ENCODE results near the gene FOXD1. TPM values are rescaled to one million over a fixed set of nuclear protein-coding genes. Genes with fewer than 3 reads are reported as not detected.

The FOXD1 gene
- total and polyA plus RNA-seq, 2 of the 4 experiments (the other 2 are of a cell fraction), result 3.2 to 23.1 TPM

DNA sequence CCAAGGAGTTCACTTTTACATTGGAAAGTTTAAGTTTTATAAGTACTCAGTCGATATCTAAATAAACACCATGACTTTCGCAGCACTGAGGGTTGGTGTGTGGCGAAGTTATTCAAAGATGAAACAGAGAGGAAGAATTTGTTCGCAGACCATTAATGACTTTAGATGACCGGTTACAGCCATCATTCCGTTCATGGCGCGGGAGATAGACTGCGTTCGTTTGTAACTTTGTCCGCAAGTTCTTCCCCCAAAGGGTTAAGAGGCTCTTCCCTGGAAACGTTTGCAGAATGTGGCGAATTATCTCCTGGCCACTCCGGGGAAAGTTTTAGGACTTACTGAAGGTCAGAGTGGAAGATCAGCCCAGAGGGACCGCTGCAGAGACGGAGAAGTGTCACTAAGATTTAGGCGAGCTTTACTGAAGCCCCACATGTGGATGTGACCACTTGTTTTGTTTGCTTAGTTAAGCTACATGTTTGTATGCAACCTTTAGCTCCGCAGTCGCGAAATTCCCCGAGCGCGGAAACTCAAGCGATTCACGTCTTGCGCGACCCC lies 2.2 kb upstream of the FOXD1 start:
- Histone ChIP-seq H3K79me1 (ENCODE audit: low read depth in 1 of 2, low read length in 2 of 2) (peaks cover 0 to 8% of the 10 kb centered on the region in 2 experiments; a peak in 2 of 4 replicates), H3K27ac (ENCODE audit: insufficient read depth, low read length) (peak overlapping the region; percentile 27; the same call in 1 of the 2 replicates), H4K20me1 (ENCODE audit: insufficient read depth, low read length) (0 out of 2 replicates have a peak, but pooled peaks cover 6% of the 10 kb centered on the region), H2BK15ac (ENCODE audit: low read depth, low read length) (peak overlapping the region; percentile 18; the same call in 1 of the 3 replicates), H3K18ac (ENCODE audit: low read depth, low read length) (no peak overlapping the region), H2BK120ac (ENCODE audit: low read depth, low read length) (peak overlapping the region; percentile 70), H3K4me3 (ENCODE audit: insufficient read depth, low read depth, low read length) (peak overlapping the region; percentile 53), H3K9me3 (ENCODE audit: control insufficient read depth, insufficient read depth, low read length) (no peaks in the 10 kb centered on the region), H3K56ac (ENCODE audit: extremely low read depth, insufficient read depth, low read length) (peak overlapping the region; percentile 66; the same call in 1 of the 2 replicates), H3K14ac (replicated peaks; ENCODE audit: low read depth, low read length) (no peak overlapping the region; the same call in none of the 2 replicates), H4K5ac (ENCODE audit: low read depth, low read length) (no peak overlapping the region), H3K9me1 (ENCODE audit: insufficient read depth, low read length) (no peaks in the 10 kb centered on the region; the same call in 1 of the 2 replicates), H3K4ac (ENCODE audit: low read depth, low read length) (peak overlapping the region; percentile 44; the same call in 1 of the 2 replicates), H2BK20ac (ENCODE audit: low read depth, low read length) (peak overlapping the region; percentile 55; the same call in 1 of the 2 replicates), H3K9ac (ENCODE audit: low read depth, low read length) (peak overlapping the region; percentile 28), H2AK5ac (ENCODE audit: low read depth, low read length) (no peak overlapping the region), H3K4me2 (ENCODE audit: low read depth, low read length) (peak overlapping the region; percentile 71), H2BK5ac (ENCODE audit: low read depth, low read length, poor library complexity, severe bottlenecking) (no peak overlapping the region), H4K8ac (ENCODE audit: low read depth in 2 of 2, low read length in 2 of 2) (peak overlapping the region in 1 of 2 experiments; percentile 63; a peak in 1 of 4 replicates), H2AFZ (replicated peaks; ENCODE audit: low read length, poor library complexity) (peak overlapping the region; percentile 72), H4K91ac (ENCODE audit: insufficient read depth, low read depth, low read length) (peak overlapping the region; percentile 28; the same call in 1 of the 2 replicates), H3K36me3 (ENCODE audit: control insufficient read depth, insufficient read depth, low read length) (0 out of 2 replicates have a peak, but pooled peaks cover 3% of the 10 kb centered on the region), H2AK9ac (replicated peaks; ENCODE audit: low read depth, low read length, poor library complexity) (no peak overlapping the region), H3K23ac (ENCODE audit: low read depth, low read length) (peak overlapping the region; percentile 7), H3K4me1 (ENCODE audit: control insufficient read depth, insufficient read depth, low read length) (no peaks in the 10 kb centered on the region; the same call in 1 of the 2 replicates), H3K27me3 (ENCODE audit: control insufficient read depth, insufficient read depth, low read length) (peaks cover 8% of the 10 kb centered on the region)
- 3% methylated on average over 21 of the region's 27 CpGs; no CpG with 5 or more reads in 1 of the 2 experiments for WGBS, 2 experiments (ENCODE audit: extremely low coverage in 2 of 2, insufficient read length in 1 of 2)
- ChIA-PET POLR2A (ENCODE audit: unreplicated experiment) (interaction anchor here (0.7 kb wide), 1 partner anchor 235 kb away, joined by 4 read pairs; no protein-coding TSS in a partner anchor), CTCF (interaction anchor here (0.6 to 2.2 kb wide), 20 partner anchors 9 to 370 kb away, joined by 3 to 19 read pairs (median 4); no protein-coding TSS in a partner anchor)
- DNase-seq, result peak; percentile 52
- no TSS peak for BruUV-seq (replicated peaks)
- ATAC-seq (ENCODE audit: low read depth), result no peak
- in situ Hi-C loops (cut with MboI; ENCODE audit: low sequenced_read_pairs), result no loop called here
- dilution Hi-C loops (cut with HindIII; ENCODE audit: low sequenced_read_pairs, unreplicated experiment), result no loop called here
- intact Hi-C loops (cut with micrococcal nuclease), result loop anchor here (1.0 to 10.0 kb wide), 5 partner anchors 152 to 526 kb away; partner anchors contain the start of gene FCHO2
- TF ChIP-seq USF2 (IDR thresholded peaks at IDR 0.05; ENCODE audit: low read depth, low read length), result no peak
- TF ChIP-seq MAZ (IDR thresholded peaks at IDR 0.05; ENCODE audit: borderline replicate concordance, low read depth, low read length), result no peak
- no peak for TF ChIP-seq POLR2A (IDR thresholded peaks at IDR 0.05; ENCODE audit: low read depth, low read length)
- 0 out of 2 replicates have a peak, but pooled peaks have one; percentile 5 for TF ChIP-seq CTCF (conservative IDR thresholded peaks at IDR 0.05; ENCODE audit: low read depth, low read length)
- no peak for TF ChIP-seq CEBPB (IDR thresholded peaks at IDR 0.05; ENCODE audit: low read depth, low read length)

Data from IMR-90 (cell line).